SK-N-SH (cell line): Measurements from ENCODE around the gene PSMD10.

Source experiments
- CTCF ChIP-seq: fragments of 200-600 bp; sonication (generic); IDR thresholded peaks from 2 replicates; pipeline ENCODE4 v1.6.1; 2017; ENCODE audit warnings: antibody characterized with exemption, mild to moderate bottlenecking, moderate library complexity
- EP300 ChIP-seq, 2 experiments: IDR thresholded peaks; 2 replicates each; pipeline versions ENCODE4 v1.4.0 to v1.6.1; 2012; ENCODE audit warnings: borderline replicate concordance in 1 of 2, low read depth in 1 of 2, low read length in 1 of 2
- FOXJ3 ChIP-seq: sonication (generic); formaldehyde crosslinking; IDR thresholded peaks from 2 replicates; pipeline ENCODE4 v1.5.1; 2020; ENCODE audit warnings: mild to moderate bottlenecking, missing genetic modification reagents
- FOXM1 ChIP-seq: IDR thresholded peaks from 2 replicates; pipeline ENCODE4 v1.4.0; 2012; ENCODE audit warnings: low read depth, mild to moderate bottlenecking
- MAX ChIP-seq: IDR thresholded peaks from 2 replicates; pipeline ENCODE4 v1.4.0; 2012; ENCODE audit warnings: low read depth
- POLR2AphosphoS5 ChIP-seq: IDR thresholded peaks from 2 replicates; pipeline ENCODE4 v1.6.1; 2012; ENCODE audit warnings: low read depth, low read length
- RAD21 ChIP-seq: IDR thresholded peaks from 2 replicates; pipeline ENCODE4 v1.6.1; 2012; ENCODE audit warnings: mild to moderate bottlenecking, low read length
- USF2 ChIP-seq: fragments of 150-350 bp; IDR thresholded peaks from 2 replicates; pipeline ENCODE4 v1.6.1; 2017; ENCODE audit warnings: antibody characterized with exemption, low read length, low read depth, borderline replicate concordance

- TF ChIP-seq RAD21 (no peak), CTCF (no peak), POLR2AphosphoS5 (no peak), FOXJ3 (no peak), USF2 (no peak), MAX (no peak), FOXM1 (no peak), EP300 (IDR thresholded peaks at IDR 0.05; ENCODE audit: borderline replicate concordance in 1 of 2, low read depth in 1 of 2, low read length in 1 of 2) (no peak)
These were observed 54.9 kb downstream of the PSMD10 start for GRCh38 chrX:108036298-108036973.
